WTC11 (cell line): ENCODE data around the gene CCDC88A. TPM values are rescaled to one million over a fixed set of nuclear protein-coding genes. Genes with fewer than 3 reads are reported as not detected.

ENCODE experiments used
- ATAC-seq: fragments of 200-7000 bp; cut with Tn5 transposase; 2 replicates; pipeline ENCODE4 v1.10.0; 2021; ENCODE audit warnings: mild to moderate bottlenecking, moderate library complexity
- CTCF ChIA-PET: fragments of 300-600 bp; sonication (Branson Sonifier 250); formaldehyde crosslinking; loops from one replicate; lab custom pipeline; 2021; ENCODE audit warnings: antibody characterized with exemption; lab: Charles Lee
- POLR2A ChIA-PET: fragments of 350-600 bp; sonication (Branson Sonifier 250); formaldehyde crosslinking; loops from one replicate; lab custom pipeline; 2021; ENCODE audit warnings: antibody characterized with exemption; lab: Charles Lee
- DNase-seq: peaks from one replicate; pipeline ENCODE4 v3.0.0; 2021; ENCODE audit warnings: low spot score
- H3K27ac Mint-ChIP-seq: 2 replicates; pipeline ENCODE4 v1.8.0; 2021; ENCODE audit warnings: mixed read lengths
- H3K27me3 Mint-ChIP-seq: 2 replicates; pipeline ENCODE4 v1.8.0; 2021; ENCODE audit warnings: low read depth, mild to moderate bottlenecking, moderate library complexity, mixed read lengths
- H3K36me3 Mint-ChIP-seq: 2 replicates; pipeline ENCODE4 v1.8.0; 2021; ENCODE audit warnings: mixed read lengths
- H3K4me1 Mint-ChIP-seq: 2 replicates; pipeline ENCODE4 v1.8.0; 2022; ENCODE audit warnings: mixed read lengths
- H3K4me3 Mint-ChIP-seq: 2 replicates; pipeline ENCODE4 v1.8.0; 2021; ENCODE audit warnings: mild to moderate bottlenecking, moderate library complexity, mixed read lengths
- H3K9me3 Mint-ChIP-seq: 2 replicates; pipeline ENCODE4 v1.8.0; 2021; ENCODE audit warnings: mixed read lengths
- ETV6 ChIP-seq: sonication (generic); formaldehyde crosslinking; IDR thresholded peaks from 2 replicates; pipeline ENCODE4 v1.8.1; 2022; ENCODE audit warnings: mild to moderate bottlenecking, missing genetic modification reagents
- FOXJ3 ChIP-seq: sonication (generic); formaldehyde crosslinking; IDR thresholded peaks from 2 replicates; pipeline ENCODE4 v1.9.0; 2021; ENCODE audit warnings: missing genetic modification reagents, mild to moderate bottlenecking, borderline replicate concordance
- FOXP1 ChIP-seq: sonication (generic); formaldehyde crosslinking; IDR thresholded peaks from 2 replicates; pipeline ENCODE4 v1.8.0; 2022; ENCODE audit warnings: missing genetic modification reagents, mild to moderate bottlenecking, moderate library complexity, borderline replicate concordance
- GRHL2 ChIP-seq: fragments of 250-450 bp; sonication (Bioruptor Pico); IDR thresholded peaks from 2 replicates; pipeline ENCODE4 v1.8.0; 2022; ENCODE audit warnings: mild to moderate bottlenecking, moderate library complexity; ENCODE audit not compliant: insufficient replicate concordance, severe bottlenecking
- GTF2I ChIP-seq: fragments of 250-450 bp; sonication (Bioruptor Pico); conservative IDR thresholded peaks from 2 replicates; pipeline ENCODE4 v1.4.0; 2021; ENCODE audit warnings: mild to moderate bottlenecking
- HMGA2 ChIP-seq: fragments of 250-450 bp; sonication (Bioruptor Pico); IDR thresholded peaks from 2 replicates; pipeline ENCODE4 v1.4.0; 2021; ENCODE audit warnings: mild to moderate bottlenecking, moderate library complexity
- MYBL2 ChIP-seq: sonication (generic); formaldehyde crosslinking; IDR thresholded peaks from 2 replicates; pipeline ENCODE4 v1.8.1; 2023; ENCODE audit warnings: mild to moderate bottlenecking, moderate library complexity, missing genetic modification reagents
- NR3C1 ChIP-seq: sonication (generic); formaldehyde crosslinking; conservative IDR thresholded peaks from 2 replicates; pipeline ENCODE4 v1.8.1; 2023; ENCODE audit warnings: low read depth, mild to moderate bottlenecking, missing genetic modification reagents
- RORB ChIP-seq: fragments of 250-450 bp; sonication (Bioruptor Pico); IDR thresholded peaks from 2 replicates; pipeline ENCODE4 v1.9.0; 2021; ENCODE audit warnings: mild to moderate bottlenecking
- ZNF138 ChIP-seq: sonication (generic); formaldehyde crosslinking; conservative IDR thresholded peaks from 2 replicates; pipeline ENCODE4 v1.8.1; 2022; ENCODE audit warnings: mild to moderate bottlenecking, moderate library complexity, missing genetic modification reagents
- ZNF232 ChIP-seq: sonication (generic); formaldehyde crosslinking; IDR thresholded peaks from 2 replicates; pipeline ENCODE4 v1.8.0; 2022; ENCODE audit warnings: mild to moderate bottlenecking, missing genetic modification reagents
- ZNF317 ChIP-seq: sonication (generic); formaldehyde crosslinking; IDR thresholded peaks from 2 replicates; pipeline ENCODE4 v1.8.1; 2023; ENCODE audit warnings: low read depth, mild to moderate bottlenecking, moderate library complexity, missing genetic modification reagents, borderline replicate concordance
- total RNA-seq: library from RNA; stranded (reverse); gene quantifications from 3 replicates; pipeline ENCODE4 v1.2.3, GENCODE V29; 2021
- TF ChIP-seq, protein P1 (sequence below): fragments of 250-450 bp; sonication (Bioruptor Pico); IDR thresholded peaks from 2 replicates; pipeline ENCODE4 v1.9.0; 2021; ENCODE audit warnings: mild to moderate bottlenecking
- TF ChIP-seq, protein P2 (sequence below): fragments of 250-450 bp; sonication (Bioruptor Pico); IDR thresholded peaks from 2 replicates; pipeline ENCODE4 v2.1.2; 2022; ENCODE audit warnings: mild to moderate bottlenecking, moderate library complexity
- TF ChIP-seq, protein P3 (sequence below): sonication (generic); formaldehyde crosslinking; IDR thresholded peaks from 2 replicates; pipeline ENCODE4 v1.8.0; 2022; ENCODE audit warnings: mild to moderate bottlenecking, missing genetic modification reagents
- TF ChIP-seq, protein P4 (sequence below): fragments of 200-600 bp; IDR thresholded peaks from 2 replicates; pipeline ENCODE4 v1.8.0; 2022; ENCODE audit warnings: antibody characterized with exemption
- TF ChIP-seq, protein P5 (sequence below): sonication (generic); formaldehyde crosslinking; IDR thresholded peaks from 2 replicates; pipeline ENCODE4 v1.8.0; 2023; ENCODE audit warnings: missing genetic modification reagents, mild to moderate bottlenecking, borderline replicate concordance
- TF ChIP-seq, protein P6 (sequence below): sonication (generic); formaldehyde crosslinking; IDR thresholded peaks from 2 replicates; pipeline ENCODE4 v1.8.1; 2023; ENCODE audit warnings: mild to moderate bottlenecking, missing genetic modification reagents
- TF ChIP-seq, protein P7 (sequence below): sonication (generic); formaldehyde crosslinking; IDR thresholded peaks from 2 replicates; pipeline ENCODE4 v1.8.0; 2022; ENCODE audit warnings: mild to moderate bottlenecking, missing genetic modification reagents
- TF ChIP-seq, protein P8 (sequence below): sonication (generic); formaldehyde crosslinking; IDR thresholded peaks from 2 replicates; pipeline ENCODE4 v1.8.0; 2023; ENCODE audit warnings: missing genetic modification reagents

CCDC88A gene
- total RNA-seq, 1 experiment from 2014 or later = 97.5 TPM

DNA sequence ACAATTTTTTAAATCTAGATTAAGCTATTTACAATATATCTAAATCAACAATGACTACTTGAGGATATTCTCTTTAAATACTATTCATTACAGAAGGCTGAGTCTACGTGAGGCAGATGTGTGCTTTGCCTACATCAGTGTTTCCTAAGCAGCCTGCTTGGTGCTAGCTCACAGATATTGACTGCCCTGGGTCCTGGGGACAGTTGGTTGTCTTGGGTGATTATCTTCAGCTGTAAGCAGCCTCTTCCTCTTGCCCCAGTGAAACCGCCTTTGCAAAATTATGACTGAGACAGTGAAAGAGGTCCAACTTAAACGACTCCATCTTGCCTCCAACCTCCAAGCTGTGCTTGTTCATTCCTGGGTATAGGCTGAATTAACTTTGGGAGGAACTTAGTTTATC lies 39.6 kb upstream of the CCDC88A start (continued):
- no peak for TF ChIP-seq FOXP1

DNA sequence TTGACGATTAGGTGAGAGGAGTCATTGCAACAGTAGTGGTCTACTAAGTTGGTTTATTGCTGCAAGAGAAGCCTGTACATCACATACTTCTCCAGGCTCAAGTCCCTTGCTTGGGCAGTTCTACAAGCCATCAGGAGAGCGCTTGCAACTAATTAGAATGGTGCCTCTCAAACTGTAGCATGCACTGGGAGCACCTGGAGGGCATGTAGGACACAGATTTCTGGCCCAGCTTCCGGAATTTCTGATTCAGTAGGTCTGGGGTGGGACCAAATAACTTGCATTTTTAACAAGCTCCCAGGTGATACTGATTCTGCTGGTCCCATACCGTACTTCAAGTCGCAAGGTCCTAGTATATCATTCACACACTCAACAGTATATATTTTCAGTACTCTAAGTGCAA lies 34.5 kb upstream of the CCDC88A start:
- no peaks in the 10 kb centered on the region for H3K27me3 Mint-ChIP-seq
- ChIA-PET CTCF (no interaction called here), POLR2A (no interaction called here)
- H3K4me3 Mint-ChIP-seq = no peak overlapping the region
- no peaks in the 10 kb centered on the region for H3K4me1 Mint-ChIP-seq
- ATAC-seq = no peak
- no peaks in the 10 kb centered on the region for H3K36me3 Mint-ChIP-seq
- no peak overlapping the region for H3K27ac Mint-ChIP-seq
- no peaks in the 10 kb centered on the region for H3K9me3 Mint-ChIP-seq
- TF ChIP-seq, protein P1, sequence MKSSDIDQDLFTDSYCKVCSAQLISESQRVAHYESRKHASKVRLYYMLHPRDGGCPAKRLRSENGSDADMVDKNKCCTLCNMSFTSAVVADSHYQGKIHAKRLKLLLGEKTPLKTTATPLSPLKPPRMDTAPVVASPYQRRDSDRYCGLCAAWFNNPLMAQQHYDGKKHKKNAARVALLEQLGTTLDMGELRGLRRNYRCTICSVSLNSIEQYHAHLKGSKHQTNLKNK (CRISPR knock-in tag) = no peak
- TF ChIP-seq, protein P2, sequence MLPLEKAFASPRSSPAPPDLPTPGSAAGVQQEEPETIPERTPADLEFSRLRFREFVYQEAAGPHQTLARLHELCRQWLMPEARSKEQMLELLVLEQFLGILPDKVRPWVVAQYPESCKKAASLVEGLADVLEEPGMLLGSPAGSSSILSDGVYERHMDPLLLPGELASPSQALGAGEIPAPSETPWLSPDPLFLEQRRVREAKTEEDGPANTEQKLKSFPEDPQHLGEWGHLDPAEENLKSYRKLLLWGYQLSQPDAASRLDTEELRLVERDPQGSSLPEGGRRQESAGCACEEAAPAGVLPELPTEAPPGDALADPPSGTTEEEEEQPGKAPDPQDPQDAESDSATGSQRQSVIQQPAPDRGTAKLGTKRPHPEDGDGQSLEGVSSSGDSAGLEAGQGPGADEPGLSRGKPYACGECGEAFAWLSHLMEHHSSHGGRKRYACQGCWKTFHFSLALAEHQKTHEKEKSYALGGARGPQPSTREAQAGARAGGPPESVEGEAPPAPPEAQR (CRISPR knock-in tag) = no peak
- TF ChIP-seq ZNF138 (CRISPR knock-in tag) = no peak
- TF ChIP-seq, protein P3, sequence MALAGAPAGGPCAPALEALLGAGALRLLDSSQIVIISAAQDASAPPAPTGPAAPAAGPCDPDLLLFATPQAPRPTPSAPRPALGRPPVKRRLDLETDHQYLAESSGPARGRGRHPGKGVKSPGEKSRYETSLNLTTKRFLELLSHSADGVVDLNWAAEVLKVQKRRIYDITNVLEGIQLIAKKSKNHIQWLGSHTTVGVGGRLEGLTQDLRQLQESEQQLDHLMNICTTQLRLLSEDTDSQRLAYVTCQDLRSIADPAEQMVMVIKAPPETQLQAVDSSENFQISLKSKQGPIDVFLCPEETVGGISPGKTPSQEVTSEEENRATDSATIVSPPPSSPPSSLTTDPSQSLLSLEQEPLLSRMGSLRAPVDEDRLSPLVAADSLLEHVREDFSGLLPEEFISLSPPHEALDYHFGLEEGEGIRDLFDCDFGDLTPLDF (CRISPR knock-in tag) = no peak
- TF ChIP-seq GTF2I (CRISPR knock-in tag) = no peak
- no peak for TF ChIP-seq ETV6 (CRISPR knock-in tag)
- TF ChIP-seq, protein P4, sequence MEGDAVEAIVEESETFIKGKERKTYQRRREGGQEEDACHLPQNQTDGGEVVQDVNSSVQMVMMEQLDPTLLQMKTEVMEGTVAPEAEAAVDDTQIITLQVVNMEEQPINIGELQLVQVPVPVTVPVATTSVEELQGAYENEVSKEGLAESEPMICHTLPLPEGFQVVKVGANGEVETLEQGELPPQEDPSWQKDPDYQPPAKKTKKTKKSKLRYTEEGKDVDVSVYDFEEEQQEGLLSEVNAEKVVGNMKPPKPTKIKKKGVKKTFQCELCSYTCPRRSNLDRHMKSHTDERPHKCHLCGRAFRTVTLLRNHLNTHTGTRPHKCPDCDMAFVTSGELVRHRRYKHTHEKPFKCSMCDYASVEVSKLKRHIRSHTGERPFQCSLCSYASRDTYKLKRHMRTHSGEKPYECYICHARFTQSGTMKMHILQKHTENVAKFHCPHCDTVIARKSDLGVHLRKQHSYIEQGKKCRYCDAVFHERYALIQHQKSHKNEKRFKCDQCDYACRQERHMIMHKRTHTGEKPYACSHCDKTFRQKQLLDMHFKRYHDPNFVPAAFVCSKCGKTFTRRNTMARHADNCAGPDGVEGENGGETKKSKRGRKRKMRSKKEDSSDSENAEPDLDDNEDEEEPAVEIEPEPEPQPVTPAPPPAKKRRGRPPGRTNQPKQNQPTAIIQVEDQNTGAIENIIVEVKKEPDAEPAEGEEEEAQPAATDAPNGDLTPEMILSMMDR = no peak
- TF ChIP-seq, protein P5, sequence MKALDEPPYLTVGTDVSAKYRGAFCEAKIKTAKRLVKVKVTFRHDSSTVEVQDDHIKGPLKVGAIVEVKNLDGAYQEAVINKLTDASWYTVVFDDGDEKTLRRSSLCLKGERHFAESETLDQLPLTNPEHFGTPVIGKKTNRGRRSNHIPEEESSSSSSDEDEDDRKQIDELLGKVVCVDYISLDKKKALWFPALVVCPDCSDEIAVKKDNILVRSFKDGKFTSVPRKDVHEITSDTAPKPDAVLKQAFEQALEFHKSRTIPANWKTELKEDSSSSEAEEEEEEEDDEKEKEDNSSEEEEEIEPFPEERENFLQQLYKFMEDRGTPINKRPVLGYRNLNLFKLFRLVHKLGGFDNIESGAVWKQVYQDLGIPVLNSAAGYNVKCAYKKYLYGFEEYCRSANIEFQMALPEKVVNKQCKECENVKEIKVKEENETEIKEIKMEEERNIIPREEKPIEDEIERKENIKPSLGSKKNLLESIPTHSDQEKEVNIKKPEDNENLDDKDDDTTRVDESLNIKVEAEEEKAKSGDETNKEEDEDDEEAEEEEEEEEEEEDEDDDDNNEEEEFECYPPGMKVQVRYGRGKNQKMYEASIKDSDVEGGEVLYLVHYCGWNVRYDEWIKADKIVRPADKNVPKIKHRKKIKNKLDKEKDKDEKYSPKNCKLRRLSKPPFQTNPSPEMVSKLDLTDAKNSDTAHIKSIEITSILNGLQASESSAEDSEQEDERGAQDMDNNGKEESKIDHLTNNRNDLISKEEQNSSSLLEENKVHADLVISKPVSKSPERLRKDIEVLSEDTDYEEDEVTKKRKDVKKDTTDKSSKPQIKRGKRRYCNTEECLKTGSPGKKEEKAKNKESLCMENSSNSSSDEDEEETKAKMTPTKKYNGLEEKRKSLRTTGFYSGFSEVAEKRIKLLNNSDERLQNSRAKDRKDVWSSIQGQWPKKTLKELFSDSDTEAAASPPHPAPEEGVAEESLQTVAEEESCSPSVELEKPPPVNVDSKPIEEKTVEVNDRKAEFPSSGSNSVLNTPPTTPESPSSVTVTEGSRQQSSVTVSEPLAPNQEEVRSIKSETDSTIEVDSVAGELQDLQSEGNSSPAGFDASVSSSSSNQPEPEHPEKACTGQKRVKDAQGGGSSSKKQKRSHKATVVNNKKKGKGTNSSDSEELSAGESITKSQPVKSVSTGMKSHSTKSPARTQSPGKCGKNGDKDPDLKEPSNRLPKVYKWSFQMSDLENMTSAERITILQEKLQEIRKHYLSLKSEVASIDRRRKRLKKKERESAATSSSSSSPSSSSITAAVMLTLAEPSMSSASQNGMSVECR = no peak
- TF ChIP-seq ZNF317 = no peak
- no peak for TF ChIP-seq RORB
- TF ChIP-seq, protein P6, sequence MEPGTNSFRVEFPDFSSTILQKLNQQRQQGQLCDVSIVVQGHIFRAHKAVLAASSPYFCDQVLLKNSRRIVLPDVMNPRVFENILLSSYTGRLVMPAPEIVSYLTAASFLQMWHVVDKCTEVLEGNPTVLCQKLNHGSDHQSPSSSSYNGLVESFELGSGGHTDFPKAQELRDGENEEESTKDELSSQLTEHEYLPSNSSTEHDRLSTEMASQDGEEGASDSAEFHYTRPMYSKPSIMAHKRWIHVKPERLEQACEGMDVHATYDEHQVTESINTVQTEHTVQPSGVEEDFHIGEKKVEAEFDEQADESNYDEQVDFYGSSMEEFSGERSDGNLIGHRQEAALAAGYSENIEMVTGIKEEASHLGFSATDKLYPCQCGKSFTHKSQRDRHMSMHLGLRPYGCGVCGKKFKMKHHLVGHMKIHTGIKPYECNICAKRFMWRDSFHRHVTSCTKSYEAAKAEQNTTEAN (CRISPR knock-in tag) = no peak
- no peak for DNase-seq

DNA sequence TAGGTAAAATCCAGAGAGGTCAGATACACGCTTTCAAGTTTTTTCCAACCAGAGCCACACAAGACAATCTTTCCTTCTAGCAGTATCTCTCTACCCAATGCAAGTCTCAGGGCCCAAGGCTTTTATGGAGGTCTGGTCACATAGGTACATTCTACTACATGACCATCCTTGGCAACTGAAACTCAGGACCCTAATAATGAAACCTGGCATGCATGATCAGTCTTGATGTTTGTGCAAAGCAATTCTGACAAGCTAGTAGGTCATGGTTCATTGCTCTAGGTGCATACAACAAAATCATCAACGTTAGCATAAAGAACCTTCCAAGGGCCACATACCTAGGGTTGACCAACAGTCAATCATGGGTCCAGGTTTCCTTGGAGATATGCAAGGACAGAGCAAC lies 33.2 kb upstream of the CCDC88A start:
- H3K9me3 Mint-ChIP-seq = no peaks in the 10 kb centered on the region
- H3K36me3 Mint-ChIP-seq = no peaks in the 10 kb centered on the region
- no peak overlapping the region for H3K27ac Mint-ChIP-seq
- no peaks in the 10 kb centered on the region for H3K4me1 Mint-ChIP-seq
- ATAC-seq = no peak
- ChIA-PET POLR2A (no interaction called here), CTCF (no interaction called here)
- DNase-seq = no peak
- no peak overlapping the region for H3K4me3 Mint-ChIP-seq
- TF ChIP-seq HMGA2 = no peak
- TF ChIP-seq, protein P7, sequence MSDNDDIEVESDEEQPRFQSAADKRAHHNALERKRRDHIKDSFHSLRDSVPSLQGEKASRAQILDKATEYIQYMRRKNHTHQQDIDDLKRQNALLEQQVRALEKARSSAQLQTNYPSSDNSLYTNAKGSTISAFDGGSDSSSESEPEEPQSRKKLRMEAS (CRISPR knock-in tag) = no peak
- TF ChIP-seq, protein P8, sequence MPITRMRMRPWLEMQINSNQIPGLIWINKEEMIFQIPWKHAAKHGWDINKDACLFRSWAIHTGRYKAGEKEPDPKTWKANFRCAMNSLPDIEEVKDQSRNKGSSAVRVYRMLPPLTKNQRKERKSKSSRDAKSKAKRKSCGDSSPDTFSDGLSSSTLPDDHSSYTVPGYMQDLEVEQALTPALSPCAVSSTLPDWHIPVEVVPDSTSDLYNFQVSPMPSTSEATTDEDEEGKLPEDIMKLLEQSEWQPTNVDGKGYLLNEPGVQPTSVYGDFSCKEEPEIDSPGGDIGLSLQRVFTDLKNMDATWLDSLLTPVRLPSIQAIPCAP (CRISPR knock-in tag) = no peak
- no peak for TF ChIP-seq ZNF232 (CRISPR knock-in tag)
- TF ChIP-seq MYBL2 (CRISPR knock-in tag) = no peak
- no peak for TF ChIP-seq NR3C1 (CRISPR knock-in tag)
- TF ChIP-seq FOXJ3 (CRISPR knock-in tag) = no peak
- no peak for TF ChIP-seq GRHL2
- H3K27me3 Mint-ChIP-seq = no peaks in the 10 kb centered on the region; the same call in 1 of the 2 replicates
